Measurements from ENCODE around the gene AFF1.

Gene AFF1

GRCh38 chr4:86921608-86922252 is 13.1 kb upstream of the AFF1 start:
- H3K27me3 ChIP-seq (ENCODE audit: low read length), result no peaks in the 10 kb centered on the region
- H3K79me2 ChIP-seq (ENCODE audit: insufficient read depth, low read length), result no peaks in the 10 kb centered on the region
- no peak overlapping the region for H3K9ac ChIP-seq (ENCODE audit: low read length)
- no peaks in the 10 kb centered on the region for H3K9me2 ChIP-seq (replicated peaks; ENCODE audit: insufficient read depth, low read length)
- no peaks in the 10 kb centered on the region for H4K20me1 ChIP-seq (ENCODE audit: low read depth, low read length)
- H3F3A ChIP-seq (ENCODE audit: insufficient read depth), result no peaks in the 10 kb centered on the region
- no peak overlapping the region for H3K4me2 ChIP-seq (ENCODE audit: low read depth, low read length, poor library complexity, severe bottlenecking)
- H2AFZ ChIP-seq (ENCODE audit: low read depth, low read length, severe bottlenecking), result no peak overlapping the region
- H3K27ac ChIP-seq (ENCODE audit: low read depth, low read length), result no peak overlapping the region
- H3K36me3 ChIP-seq (ENCODE audit: low read length), result no peaks in the 10 kb centered on the region
- no peaks in the 10 kb centered on the region for H3K9me3 ChIP-seq (ENCODE audit: insufficient read depth, low read length)
- TF ChIP-seq EZH2phosphoT487 (conservative IDR thresholded peaks at IDR 0.05; ENCODE audit: low read length), result no peak
- TF ChIP-seq, protein P1, sequence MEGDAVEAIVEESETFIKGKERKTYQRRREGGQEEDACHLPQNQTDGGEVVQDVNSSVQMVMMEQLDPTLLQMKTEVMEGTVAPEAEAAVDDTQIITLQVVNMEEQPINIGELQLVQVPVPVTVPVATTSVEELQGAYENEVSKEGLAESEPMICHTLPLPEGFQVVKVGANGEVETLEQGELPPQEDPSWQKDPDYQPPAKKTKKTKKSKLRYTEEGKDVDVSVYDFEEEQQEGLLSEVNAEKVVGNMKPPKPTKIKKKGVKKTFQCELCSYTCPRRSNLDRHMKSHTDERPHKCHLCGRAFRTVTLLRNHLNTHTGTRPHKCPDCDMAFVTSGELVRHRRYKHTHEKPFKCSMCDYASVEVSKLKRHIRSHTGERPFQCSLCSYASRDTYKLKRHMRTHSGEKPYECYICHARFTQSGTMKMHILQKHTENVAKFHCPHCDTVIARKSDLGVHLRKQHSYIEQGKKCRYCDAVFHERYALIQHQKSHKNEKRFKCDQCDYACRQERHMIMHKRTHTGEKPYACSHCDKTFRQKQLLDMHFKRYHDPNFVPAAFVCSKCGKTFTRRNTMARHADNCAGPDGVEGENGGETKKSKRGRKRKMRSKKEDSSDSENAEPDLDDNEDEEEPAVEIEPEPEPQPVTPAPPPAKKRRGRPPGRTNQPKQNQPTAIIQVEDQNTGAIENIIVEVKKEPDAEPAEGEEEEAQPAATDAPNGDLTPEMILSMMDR (IDR thresholded peaks at IDR 0.05; ENCODE audit: insufficient read depth, low read length, poor library complexity, severe bottlenecking), result no peak
- no peak overlapping the region for H3K4me3 ChIP-seq (ENCODE audit: insufficient read depth, low read length, poor library complexity, severe bottlenecking)

GRCh38 chr4:86924811-86925210 is 10.0 kb upstream of the AFF1 start:
- no peak for TF ChIP-seq EZH2phosphoT487 (conservative IDR thresholded peaks at IDR 0.05; ENCODE audit: low read length)
- TF ChIP-seq, protein P1 (IDR thresholded peaks at IDR 0.05; ENCODE audit: insufficient read depth, low read length, poor library complexity, severe bottlenecking), result no peak
- H3F3A ChIP-seq (ENCODE audit: insufficient read depth), result no peaks in the 10 kb centered on the region
- no peak overlapping the region for H3K27ac ChIP-seq (ENCODE audit: low read depth, low read length)
- no peaks in the 10 kb centered on the region for H3K9me2 ChIP-seq (replicated peaks; ENCODE audit: insufficient read depth, low read length)
- H3K9me3 ChIP-seq (ENCODE audit: insufficient read depth, low read length), result no peaks in the 10 kb centered on the region
- H3K27me3 ChIP-seq (ENCODE audit: low read length), result no peaks in the 10 kb centered on the region
- H3K79me2 ChIP-seq (ENCODE audit: insufficient read depth, low read length), result no peaks in the 10 kb centered on the region
- H3K9ac ChIP-seq (ENCODE audit: low read length), result no peak overlapping the region
- no peak overlapping the region for H3K4me2 ChIP-seq (ENCODE audit: low read depth, low read length, poor library complexity, severe bottlenecking)
- H3K4me3 ChIP-seq (ENCODE audit: insufficient read depth, low read length, poor library complexity, severe bottlenecking), result no peak overlapping the region
- no peaks in the 10 kb centered on the region for H3K36me3 ChIP-seq (ENCODE audit: low read length)
- H2AFZ ChIP-seq (ENCODE audit: low read depth, low read length, severe bottlenecking), result no peak overlapping the region
- H4K20me1 ChIP-seq (ENCODE audit: low read depth, low read length), result no peaks in the 10 kb centered on the region

GRCh38 chr4:86926435-86927086 is 8.2 kb upstream of the AFF1 start:
- Histone ChIP-seq H3K27me3 (ENCODE audit: low read length) (no peaks in the 10 kb centered on the region), H3K9me2 (replicated peaks; ENCODE audit: insufficient read depth, low read length) (no peaks in the 10 kb centered on the region), H3F3A (ENCODE audit: insufficient read depth) (no peaks in the 10 kb centered on the region), H3K9ac (ENCODE audit: low read length) (no peak overlapping the region), H4K20me1 (ENCODE audit: low read depth, low read length) (no peaks in the 10 kb centered on the region), H2AFZ (ENCODE audit: low read depth, low read length, severe bottlenecking) (no peak overlapping the region), H3K36me3 (ENCODE audit: low read length) (no peaks in the 10 kb centered on the region), H3K9me3 (ENCODE audit: insufficient read depth, low read length) (no peaks in the 10 kb centered on the region), H3K4me3 (ENCODE audit: insufficient read depth, low read length, poor library complexity, severe bottlenecking) (no peak overlapping the region), H3K27ac (ENCODE audit: low read depth, low read length) (no peak overlapping the region), H3K4me2 (ENCODE audit: low read depth, low read length, poor library complexity, severe bottlenecking) (no peak overlapping the region), H3K79me2 (ENCODE audit: insufficient read depth, low read length) (no peaks in the 10 kb centered on the region)
- TF ChIP-seq, protein P1 (IDR thresholded peaks at IDR 0.05; ENCODE audit: insufficient read depth, low read length, poor library complexity, severe bottlenecking), result no peak
- TF ChIP-seq EZH2phosphoT487 (conservative IDR thresholded peaks at IDR 0.05; ENCODE audit: low read length), result no peak
